Colonic mucosa (tissue), 4 donors: ENCODE results near the gene ABHD2. TPM values are rescaled to one million over a fixed set of nuclear protein-coding genes. Genes with fewer than 3 reads are reported as not detected.

Experiments used
- DNase-seq: peaks from one replicate; pipeline ENCODE4 v3.0.0-alpha.2; 2020
- H3K27ac ChIP-seq: fragments of 200-600 bp; one replicate; pipeline ENCODE4 v1.8.0; 2021
- H3K27me3 ChIP-seq: fragments of 200-600 bp; one replicate; pipeline ENCODE4 v1.8.0; 2021
- H3K36me3 ChIP-seq: fragments of 200-600 bp; one replicate; pipeline ENCODE4 v1.8.0; 2021
- H3K4me1 ChIP-seq: fragments of 200-600 bp; one replicate; pipeline ENCODE4 v1.8.0; 2021; ENCODE audit warnings: mild to moderate bottlenecking
- H3K4me3 ChIP-seq: fragments of 200-600 bp; one replicate; pipeline ENCODE4 v1.8.0; 2021
- H3K9ac ChIP-seq, 2 donors: one replicate each; pipeline ENCODE4 v1.7.0; 2013; ENCODE audit warnings: control low read depth in 2 of 2, low read depth in 2 of 2, low read length in 2 of 2
- H3K9me3 ChIP-seq: fragments of 200-600 bp; one replicate; pipeline ENCODE4 v1.8.0; 2021
- CTCF ChIP-seq: fragments of 200-600 bp; IDR thresholded peaks from one replicate; pipeline ENCODE4 v1.8.0; 2022; ENCODE audit warnings: antibody characterized with exemption, mild to moderate bottlenecking
- intact Hi-C: fragments of 100-400 bp; cut with DNase I; formaldehyde crosslinking; loops from one replicate; pipeline ENCODE4 v1.14.1; 2022
- total RNA-seq, 2 donors: library from RNA; stranded (reverse); fragmentation: NEBNext Ultra II Directional in 1 of 2; extraction: Animal tissue kit (Norgen Biotek cat#: 25700) in 1 of 2; gene quantifications; one replicate each; pipeline ENCODE4 v1.2.1, GENCODE V29; 2021
- donor health status: healthy.
- donor health status: DM: no; HTN: no; CAD: no.
- donor health status: DM: no; HTN: no; CAD: no.

Gene ABHD2
- total RNA-seq, 2 donors from 2014 or later = 71.5 to 86.7 TPM

GRCh38 chr15:89087161-89087829 lies 961 bp upstream of the ABHD2 start:
- H3K9ac ChIP-seq = peak overlapping the region; percentile 53 to 56
- TF ChIP-seq CTCF = no peak

GRCh38 chr15:89088605-89089315 lies 504 bp downstream of the ABHD2 start:
- peak; percentile 55 for DNase-seq
- intact Hi-C loops = no loop called here
- Histone ChIP-seq H3K9me3 (no peaks in the 10 kb centered on the region), H3K27ac (peak overlapping the region; percentile 48), H3K27me3 (no peaks in the 10 kb centered on the region), H3K4me1 (peaks cover 14% of the 10 kb centered on the region), H3K36me3 (no peaks in the 10 kb centered on the region), H3K9ac (peak overlapping the region; percentile 92 to 99), H3K4me3 (peak overlapping the region; percentile 71)
- TF ChIP-seq CTCF = no peak

More at GRCh38 chr15:89087161-89087829, 961 bp upstream of the ABHD2 start:
- H3K4me3 ChIP-seq = peak overlapping the region; percentile 30
- H3K27ac ChIP-seq = peak overlapping the region; percentile 48
- H3K9me3 ChIP-seq = no peaks in the 10 kb centered on the region
- peaks cover 14% of the 10 kb centered on the region for H3K4me1 ChIP-seq
- H3K27me3 ChIP-seq = no peaks in the 10 kb centered on the region
- intact Hi-C loops = no loop called here
- DNase-seq = no peak
- no peaks in the 10 kb centered on the region for H3K36me3 ChIP-seq

- TF ChIP-seq CTCF = no peak
- intact Hi-C loops = no loop called here
- Histone ChIP-seq H3K4me3 (peak overlapping the region; percentile 71), H3K9ac (peak overlapping the region; percentile 92 to 99), H3K27ac (peak overlapping the region; percentile 48), H3K27me3 (no peaks in the 10 kb centered on the region), H3K4me1 (peaks cover 17% of the 10 kb centered on the region), H3K36me3 (no peaks in the 10 kb centered on the region), H3K9me3 (no peaks in the 10 kb centered on the region)
- DNase-seq = no peak
Measured at GRCh38 chr15:89089316-89090230, 1.3 kb downstream of the ABHD2 start.

GRCh38 chr15:89090791-89091626 lies 2.8 kb downstream of the ABHD2 start:
- TF ChIP-seq CTCF = no peak
- H3K4me1 ChIP-seq = peaks cover 19% of the 10 kb centered on the region

More at GRCh38 chr15:89090791-89091626, 2.8 kb downstream of the ABHD2 start:
- H3K9ac ChIP-seq = peak overlapping the region in 1 of 2 donors; percentile 32
- no peak overlapping the region for H3K4me3 ChIP-seq
- intact Hi-C loops = no loop called here
- H3K36me3 ChIP-seq = no peaks in the 10 kb centered on the region
- no peaks in the 10 kb centered on the region for H3K27me3 ChIP-seq
- peak; percentile 45 for DNase-seq
- peak overlapping the region; percentile 64 for H3K27ac ChIP-seq
- no peaks in the 10 kb centered on the region for H3K9me3 ChIP-seq
